ENCODE results near the gene SMYD3.

The SMYD3 gene

GRCh38 chr1:246350745-246351144 is 156.3 kb downstream of the SMYD3 start:
- Histone ChIP-seq H3K79me2 (ENCODE audit: insufficient read depth, low read depth) (no peaks in the 10 kb centered on the region), H3K9ac (no peak overlapping the region), H4K20me1 (ENCODE audit: insufficient read depth) (no peaks in the 10 kb centered on the region), H3K27me3 (ENCODE audit: insufficient read depth, low read depth) (no peaks in the 10 kb centered on the region), H3K27ac (no peak overlapping the region), H3K4me3 (IDR thresholded peaks at IDR 0.05; ENCODE audit: insufficient read depth, low read depth, low read length) (no peak overlapping the region), H3K4me2 (no peak overlapping the region), H2AFZ (ENCODE audit: low read depth) (no peak overlapping the region), H3K4me1 (ENCODE audit: low read depth, poor library complexity, severe bottlenecking) (no peaks in the 10 kb centered on the region), H3K36me3 (ENCODE audit: insufficient read depth) (no peaks in the 10 kb centered on the region)
- TF ChIP-seq, protein P1, sequence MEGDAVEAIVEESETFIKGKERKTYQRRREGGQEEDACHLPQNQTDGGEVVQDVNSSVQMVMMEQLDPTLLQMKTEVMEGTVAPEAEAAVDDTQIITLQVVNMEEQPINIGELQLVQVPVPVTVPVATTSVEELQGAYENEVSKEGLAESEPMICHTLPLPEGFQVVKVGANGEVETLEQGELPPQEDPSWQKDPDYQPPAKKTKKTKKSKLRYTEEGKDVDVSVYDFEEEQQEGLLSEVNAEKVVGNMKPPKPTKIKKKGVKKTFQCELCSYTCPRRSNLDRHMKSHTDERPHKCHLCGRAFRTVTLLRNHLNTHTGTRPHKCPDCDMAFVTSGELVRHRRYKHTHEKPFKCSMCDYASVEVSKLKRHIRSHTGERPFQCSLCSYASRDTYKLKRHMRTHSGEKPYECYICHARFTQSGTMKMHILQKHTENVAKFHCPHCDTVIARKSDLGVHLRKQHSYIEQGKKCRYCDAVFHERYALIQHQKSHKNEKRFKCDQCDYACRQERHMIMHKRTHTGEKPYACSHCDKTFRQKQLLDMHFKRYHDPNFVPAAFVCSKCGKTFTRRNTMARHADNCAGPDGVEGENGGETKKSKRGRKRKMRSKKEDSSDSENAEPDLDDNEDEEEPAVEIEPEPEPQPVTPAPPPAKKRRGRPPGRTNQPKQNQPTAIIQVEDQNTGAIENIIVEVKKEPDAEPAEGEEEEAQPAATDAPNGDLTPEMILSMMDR (conservative IDR thresholded peaks at IDR 0.05; ENCODE audit: low read depth, low read length), result no peak

DNA sequence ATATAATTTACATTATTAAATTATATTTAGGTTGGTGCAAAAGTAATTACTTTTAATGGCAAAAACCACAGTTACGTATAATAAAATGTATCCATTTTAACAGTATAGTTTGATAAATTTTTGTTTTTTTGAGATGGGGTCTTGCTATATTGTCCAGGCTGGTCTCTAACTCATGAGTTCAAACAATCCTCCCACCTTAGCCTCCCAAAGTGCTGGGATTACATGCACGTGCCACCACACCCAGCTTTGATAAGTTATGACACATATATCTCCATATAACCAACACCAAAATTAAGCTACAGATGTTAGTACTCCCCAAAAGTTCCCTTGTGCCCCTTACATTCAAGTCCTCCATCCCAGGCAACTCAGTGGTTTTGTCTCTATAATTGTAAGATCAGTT is 163.1 kb downstream of the SMYD3 start:
- no peak overlapping the region for H3K4me2 ChIP-seq
- no peaks in the 10 kb centered on the region for H3K27me3 ChIP-seq (ENCODE audit: insufficient read depth, low read depth)
- no peak overlapping the region for H3K27ac ChIP-seq
- H4K20me1 ChIP-seq (ENCODE audit: insufficient read depth), result no peaks in the 10 kb centered on the region
- TF ChIP-seq, protein P1 (conservative IDR thresholded peaks at IDR 0.05; ENCODE audit: low read depth, low read length), result no peak
- H3K4me1 ChIP-seq (ENCODE audit: low read depth, poor library complexity, severe bottlenecking), result peaks cover 7% of the 10 kb centered on the region
- no peak overlapping the region for H3K9ac ChIP-seq
- no peak overlapping the region for H3K4me3 ChIP-seq (IDR thresholded peaks at IDR 0.05; ENCODE audit: insufficient read depth, low read depth, low read length)
- no peaks in the 10 kb centered on the region for H3K36me3 ChIP-seq (ENCODE audit: insufficient read depth)
- no peak overlapping the region for H2AFZ ChIP-seq (ENCODE audit: low read depth)
- H3K79me2 ChIP-seq (ENCODE audit: insufficient read depth, low read depth), result no peaks in the 10 kb centered on the region

DNA sequence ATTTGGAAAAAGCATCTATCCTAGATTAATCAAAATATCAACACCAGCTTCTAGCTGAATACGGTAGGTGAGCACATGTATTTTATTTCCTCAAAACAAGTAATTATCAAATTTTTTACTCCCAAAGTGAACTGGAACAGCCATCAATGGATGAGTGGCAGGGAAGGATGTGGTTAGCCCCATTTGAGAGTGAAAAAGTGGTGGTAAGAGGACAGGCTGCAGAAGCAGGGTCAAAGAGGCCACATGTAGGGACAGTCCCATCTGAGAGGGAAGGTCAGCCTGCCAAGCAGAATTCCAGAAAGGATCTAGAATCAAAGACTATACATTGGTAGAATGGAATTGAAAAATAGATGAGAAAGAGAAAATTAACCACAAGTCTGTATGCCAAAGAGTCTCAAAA is 163.8 kb downstream of the SMYD3 start:
- no peak overlapping the region for H3K27ac ChIP-seq
- no peak overlapping the region for H3K4me2 ChIP-seq
- H2AFZ ChIP-seq (ENCODE audit: low read depth), result no peak overlapping the region
- no peak overlapping the region for H3K9ac ChIP-seq
- H3K79me2 ChIP-seq (ENCODE audit: insufficient read depth, low read depth), result no peaks in the 10 kb centered on the region
- H3K36me3 ChIP-seq (ENCODE audit: insufficient read depth), result no peaks in the 10 kb centered on the region
- TF ChIP-seq, protein P1 (conservative IDR thresholded peaks at IDR 0.05; ENCODE audit: low read depth, low read length), result no peak
- H4K20me1 ChIP-seq (ENCODE audit: insufficient read depth), result no peaks in the 10 kb centered on the region
- no peaks in the 10 kb centered on the region for H3K27me3 ChIP-seq (ENCODE audit: insufficient read depth, low read depth)
- H3K4me3 ChIP-seq (IDR thresholded peaks at IDR 0.05; ENCODE audit: insufficient read depth, low read depth, low read length), result no peak overlapping the region
- peaks cover 7% of the 10 kb centered on the region for H3K4me1 ChIP-seq (ENCODE audit: low read depth, poor library complexity, severe bottlenecking)

GRCh38 chr1:246338546-246338945 is 168.5 kb downstream of the SMYD3 start:
- Histone ChIP-seq H3K27ac (no peak overlapping the region), H3K36me3 (ENCODE audit: insufficient read depth) (no peaks in the 10 kb centered on the region), H3K79me2 (ENCODE audit: insufficient read depth, low read depth) (no peaks in the 10 kb centered on the region), H4K20me1 (ENCODE audit: insufficient read depth) (no peaks in the 10 kb centered on the region), H3K9ac (no peak overlapping the region), H3K4me2 (no peak overlapping the region), H3K4me3 (IDR thresholded peaks at IDR 0.05; ENCODE audit: insufficient read depth, low read depth, low read length) (no peak overlapping the region), H2AFZ (ENCODE audit: low read depth) (no peak overlapping the region), H3K27me3 (ENCODE audit: insufficient read depth, low read depth) (no peaks in the 10 kb centered on the region), H3K4me1 (ENCODE audit: low read depth, poor library complexity, severe bottlenecking) (peaks cover 5% of the 10 kb centered on the region)
- TF ChIP-seq, protein P1 (conservative IDR thresholded peaks at IDR 0.05; ENCODE audit: low read depth, low read length), result no peak
